HG03520 (cell line): ENCODE data around the gene DPP7.
"Not testable (repeated sequence)": the region's sequence is repeated elsewhere in the genome, so short reads cannot be mapped to it uniquely, and the experiment has no call there.

Source experiments
- ATAC-seq: cut with Tn5 transposase; IDR thresholded peaks from one replicate; pipeline ENCODE4 v1.9.1; 2021; ENCODE audit warnings: mild to moderate bottlenecking, moderate library complexity; ENCODE audit not compliant: unreplicated experiment

The DPP7 gene

GRCh38 chr9:137148242-137148641 is 33.7 kb upstream of the DPP7 start:
- no peak for ATAC-seq

GRCh38 chr9:137147793-137148160 is 33.2 kb upstream of the DPP7 start:
- ATAC-seq: no peak

- ATAC-seq: no peak
These were observed 32.7 kb upstream of the DPP7 start for GRCh38 chr9:137147091-137147792.

GRCh38 chr9:137146527-137146918 is 32.0 kb upstream of the DPP7 start:
- ATAC-seq: no peak

GRCh38 chr9:137145731-137146526 is 31.4 kb upstream of the DPP7 start:
- no peak for ATAC-seq

GRCh38 chr9:137143459-137143858 is 28.9 kb upstream of the DPP7 start:
- no peak for ATAC-seq

GRCh38 chr9:137141976-137142936 is 27.7 kb upstream of the DPP7 start:
- no peak for ATAC-seq

- no peak for ATAC-seq
These were observed 26.7 kb upstream of the DPP7 start for GRCh38 chr9:137141050-137141810.

- ATAC-seq: no peak
These were observed 25.8 kb upstream of the DPP7 start for GRCh38 chr9:137140151-137141012.

GRCh38 chr9:137139468-137140150 is 25.1 kb upstream of the DPP7 start:
- ATAC-seq: no peak

GRCh38 chr9:137138722-137139467 is 24.4 kb upstream of the DPP7 start, which contains the start of gene GRIN1:
TSS of gene GRIN1 (plus strand) at chr9:137139154. CDS start at chr9:137139487, 333 bp downstream.
- ATAC-seq: no peak

- ATAC-seq: no peak
These were observed 23.7 kb upstream of the DPP7 start for GRCh38 chr9:137138058-137138721.

GRCh38 chr9:137136881-137137607 is 22.5 kb upstream of the DPP7 start:
- ATAC-seq: no peak

GRCh38 chr9:137136261-137136880 is 21.8 kb upstream of the DPP7 start:
- ATAC-seq: no peak

- ATAC-seq: not testable (repeated sequence)
These were observed 20.6 kb upstream of the DPP7 start for GRCh38 chr9:137135154-137135553.

GRCh38 chr9:137134191-137134590 is 19.7 kb upstream of the DPP7 start:
- ATAC-seq: no peak
